DOHH2 (cell line): Measurements from ENCODE around the gene TMEM147.

Source experiments
- H3F3A ChIP-seq: fragments of 200-600 bp; sonication (generic), shearing (Covaris generic); 2 replicates; pipeline ENCODE4 v1.6.0; 2016; ENCODE audit warnings: antibody characterized with exemption, mild to moderate bottlenecking; ENCODE audit not compliant: control insufficient read depth, insufficient read depth
- H3K27ac ChIP-seq: fragments of 200-600 bp; sonication (generic); 2 replicates; pipeline ENCODE4 v1.5.1; 2014; ENCODE audit warnings: low read depth, mild to moderate bottlenecking, low read length, moderate library complexity
- H3K27me3 ChIP-seq: fragments of 200-600 bp; sonication (generic); 2 replicates; pipeline ENCODE4 v1.6.1; 2014; ENCODE audit warnings: mild to moderate bottlenecking, low read length, mixed read lengths; ENCODE audit not compliant: control insufficient read depth
- H3K36me3 ChIP-seq: fragments of 200-600 bp; sonication (generic); 2 replicates; pipeline ENCODE4 v1.6.1; 2014; ENCODE audit warnings: mild to moderate bottlenecking, low read length, moderate library complexity, mixed read lengths; ENCODE audit not compliant: control insufficient read depth
- H3K4me1 ChIP-seq: fragments of 200-600 bp; sonication (generic); 2 replicates; pipeline ENCODE4 v1.6.1; 2014; ENCODE audit warnings: mild to moderate bottlenecking, low read length, mixed read lengths; ENCODE audit not compliant: control insufficient read depth
- H3K4me2 ChIP-seq: fragments of 200-600 bp; sonication (generic); 2 replicates; pipeline ENCODE4 v1.6.0; 2014; ENCODE audit warnings: mild to moderate bottlenecking, low read length, moderate library complexity
- H3K4me3 ChIP-seq: fragments of 200-600 bp; sonication (generic); 2 replicates; pipeline ENCODE4 v1.5.1; 2014; ENCODE audit warnings: mild to moderate bottlenecking, low read length, mixed read lengths
- H3K79me2 ChIP-seq: fragments of 200-600 bp; sonication (generic); 2 replicates; pipeline ENCODE4 v1.6.1; 2014; ENCODE audit warnings: mild to moderate bottlenecking, low read length, mixed read lengths; ENCODE audit not compliant: control insufficient read depth
- H3K9me2 ChIP-seq: fragments of 200-600 bp; sonication (generic); replicated peaks from 2 replicates; pipeline ENCODE4 v1.6.1; 2014; ENCODE audit warnings: mild to moderate bottlenecking, low read length, mixed read lengths; ENCODE audit not compliant: control insufficient read depth
- H3K9me3 ChIP-seq: fragments of 200-600 bp; sonication (generic); 2 replicates; pipeline ENCODE4 v1.6.1; 2014; ENCODE audit warnings: antibody characterized with exemption, low read length, mixed read lengths; ENCODE audit not compliant: control insufficient read depth, insufficient read depth
- H4K20me1 ChIP-seq: fragments of 200-600 bp; sonication (generic); 2 replicates; pipeline ENCODE4 v1.6.0; 2014; ENCODE audit warnings: low read depth, mild to moderate bottlenecking, antibody characterized with exemption, low read length, moderate library complexity; ENCODE audit not compliant: control insufficient read depth, insufficient read depth
- CTCF ChIP-seq: fragments of 200-600 bp; sonication (generic); IDR thresholded peaks from one replicate; pipeline ENCODE4 v1.5.1; 2014; ENCODE audit warnings: antibody characterized with exemption, mild to moderate bottlenecking, low read depth, low read length; ENCODE audit not compliant: poor library complexity, severe bottlenecking
- EZH2phosphoT487 ChIP-seq: fragments of 200-600 bp; sonication (generic); IDR thresholded peaks from 2 replicates; pipeline ENCODE4 v1.6.1; 2017; ENCODE audit warnings: borderline replicate concordance, mild to moderate bottlenecking, antibody characterized with exemption, low read length, moderate library complexity, mixed read lengths

The TMEM147 gene

GRCh38 chr19:35525873-35526272, 19.6 kb upstream of the TMEM147 start:
- H3K9me2 ChIP-seq, result no peaks in the 10 kb centered on the region
- no peak overlapping the region for H3K4me2 ChIP-seq
- TF ChIP-seq EZH2phosphoT487 (no peak), CTCF (no peak)
- H3K27me3 ChIP-seq, result peaks cover 19% of the 10 kb centered on the region; the same call in 1 of the 2 replicates
- H4K20me1 ChIP-seq, result no peaks in the 10 kb centered on the region
- H3K9me3 ChIP-seq, result no peaks in the 10 kb centered on the region
- H3F3A ChIP-seq, result no peaks in the 10 kb centered on the region
- no peaks in the 10 kb centered on the region for H3K4me1 ChIP-seq
- no peak overlapping the region for H3K27ac ChIP-seq
- H3K79me2 ChIP-seq, result no peaks in the 10 kb centered on the region
- H3K36me3 ChIP-seq, result no peaks in the 10 kb centered on the region
- no peak overlapping the region for H3K4me3 ChIP-seq

GRCh38 chr19:35528218-35529038, 17.0 kb upstream of the TMEM147 start, which contains the start of gene SBSN:
SBSN (minus strand) TSS chr19:35528311; CDS start chr19:35528281, 30 bp downstream.
- Histone ChIP-seq H3K79me2 (no peaks in the 10 kb centered on the region), H4K20me1 (no peaks in the 10 kb centered on the region), H3K27ac (no peak within 1 kb of the TSS), H3K4me1 (no peaks in the 10 kb centered on the region), H3K27me3 (peaks cover 19% of the 10 kb centered on the region; the same call in 1 of the 2 replicates), H3K36me3 (no peaks in the 10 kb centered on the region), H3K4me2 (no peak within 1 kb of the TSS), H3K9me2 (no peaks in the 10 kb centered on the region), H3K9me3 (no peaks in the 10 kb centered on the region), H3K4me3 (no peak within 1 kb of the TSS), H3F3A (no peaks in the 10 kb centered on the region)
- no peak for TF ChIP-seq EZH2phosphoT487
- no peak for TF ChIP-seq CTCF

- no peaks in the 10 kb centered on the region for H3K4me1 ChIP-seq
- no peak overlapping the region for H3K4me2 ChIP-seq
- H3F3A ChIP-seq, result no peaks in the 10 kb centered on the region
- TF ChIP-seq EZH2phosphoT487, result no peak
- TF ChIP-seq CTCF, result no peak
- H3K27ac ChIP-seq, result no peak overlapping the region
- H3K27me3 ChIP-seq, result peaks cover 19% of the 10 kb centered on the region; the same call in 1 of the 2 replicates
- H3K9me2 ChIP-seq, result no peaks in the 10 kb centered on the region
- H4K20me1 ChIP-seq, result no peaks in the 10 kb centered on the region
- H3K79me2 ChIP-seq, result no peaks in the 10 kb centered on the region
- no peaks in the 10 kb centered on the region for H3K36me3 ChIP-seq
- no peak overlapping the region for H3K4me3 ChIP-seq
- H3K9me3 ChIP-seq, result no peaks in the 10 kb centered on the region
Measured at GRCh38 chr19:35529241-35530218, 15.9 kb upstream of the TMEM147 start.
